Right renal pelvis (tissue), 4 donors: ENCODE data around the gene FRY. TPM values are rescaled to one million over a fixed set of nuclear protein-coding genes. Genes with fewer than 3 reads are reported as not detected.

Experiments
- DNase-seq, 4 donors: peaks; one replicate each; pipeline ENCODE4 v3.0.0-alpha.2; 2013; ENCODE audit warnings: low read depth in 4 of 4, low spot score in 3 of 4, missing footprints in 1 of 4
- polyA plus RNA-seq, 4 donors: library from polyadenylated mRNA; unstranded; fragments of 120-200 nt; gene quantifications; one replicate each; pipeline ENCODE4 v1.2.1, GENCODE V29; 2013; ENCODE audit not compliant: insufficient read length in 4 of 4

FRY gene
- polyA plus RNA-seq, 4 donors = 43.5 to 61.3 (median 46.2) TPM

DNA sequence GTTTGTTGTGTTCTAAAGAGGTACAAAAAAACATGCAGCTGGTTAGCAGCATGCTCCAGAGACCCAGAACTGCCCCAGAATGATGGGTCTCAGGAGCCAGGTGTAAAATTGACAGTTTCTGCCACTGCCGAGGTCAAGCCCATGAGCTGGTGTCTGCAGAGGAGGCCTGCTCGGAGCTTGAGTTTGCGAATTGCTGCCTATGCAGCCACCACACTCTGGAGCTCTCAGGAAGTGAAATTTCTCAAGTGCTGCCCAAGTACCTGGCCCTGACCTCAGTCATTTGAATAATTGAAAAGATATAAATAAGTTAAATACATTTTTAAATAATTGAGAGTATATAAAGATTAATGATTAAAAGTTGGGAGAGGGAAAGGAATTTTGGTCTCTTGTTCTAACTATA lies 217.2 kb downstream of the FRY start:
- no peak for DNase-seq

- DNase-seq = no peak
Measured at GRCh38 chr13:32252812-32253438, 221.4 kb downstream of the FRY start.

- no peak for DNase-seq
Measured at GRCh38 chr13:32253911-32254399, 222.4 kb downstream of the FRY start.

DNA sequence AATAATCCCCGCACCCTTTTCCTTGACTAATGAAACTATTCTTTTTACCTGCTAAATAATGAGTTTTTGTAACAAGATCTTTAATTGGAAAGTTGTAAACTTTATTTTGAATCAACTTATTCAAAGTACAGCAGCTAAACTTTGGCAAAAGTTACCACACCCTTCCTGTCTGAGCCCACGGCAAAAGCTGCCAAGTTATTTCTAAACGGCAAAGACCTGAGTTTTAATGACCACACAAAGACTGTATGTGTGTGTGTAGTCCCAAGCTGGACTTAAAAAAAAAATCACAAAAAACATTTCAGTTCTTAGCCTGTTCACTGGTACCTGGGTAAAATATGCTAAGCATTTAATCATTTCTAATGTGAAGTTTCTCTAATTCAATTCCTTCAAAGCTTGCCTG lies 222.8 kb downstream of the FRY start:
- no peak for DNase-seq

GRCh38 chr13:32254916-32255723 lies 223.5 kb downstream of the FRY start:
- no peak for DNase-seq

DNA sequence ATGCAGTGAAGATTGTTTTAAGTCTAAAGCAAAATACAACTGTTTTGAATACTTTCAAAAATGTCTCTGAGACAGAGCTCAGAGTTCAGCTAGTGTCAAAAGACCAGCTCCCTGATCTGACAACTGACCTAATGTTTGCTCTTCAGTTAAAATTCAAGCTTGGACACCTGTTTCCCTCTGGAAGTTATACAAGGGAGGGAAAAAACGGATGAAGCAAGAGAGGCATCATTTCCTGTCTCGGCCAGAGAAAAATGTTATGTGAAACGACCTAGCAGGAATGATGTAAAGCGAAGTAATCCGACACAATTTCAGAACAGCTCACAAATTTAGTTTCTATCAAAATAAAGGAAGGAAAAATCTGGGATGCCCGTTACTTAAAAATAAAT lies 224.1 kb downstream of the FRY start:
- no peak for DNase-seq

- DNase-seq = no peak
Measured at GRCh38 chr13:32256243-32256642, 224.7 kb downstream of the FRY start.

DNA sequence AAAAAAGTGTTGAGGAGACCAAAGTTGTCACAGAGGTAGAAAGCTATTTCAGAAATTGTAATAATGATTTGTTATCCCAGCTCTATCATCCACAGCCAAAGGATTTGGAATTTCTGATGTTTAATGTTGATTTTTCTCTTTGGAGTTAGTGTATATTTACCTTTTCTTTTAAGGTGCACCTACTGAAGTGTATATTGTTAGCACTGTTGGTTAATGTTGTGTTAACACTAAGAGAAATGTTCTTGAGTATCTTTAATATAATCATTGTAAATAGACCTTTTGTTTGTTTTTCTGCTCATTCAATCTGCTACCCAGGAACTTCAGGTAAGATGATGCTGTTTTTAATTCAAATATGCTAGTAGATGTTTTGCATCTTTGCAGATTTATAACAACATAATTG lies 226.1 kb downstream of the FRY start:
- no peak for DNase-seq

- no peak for DNase-seq
Measured at GRCh38 chr13:32259116-32259515, 227.5 kb downstream of the FRY start.

DNA sequence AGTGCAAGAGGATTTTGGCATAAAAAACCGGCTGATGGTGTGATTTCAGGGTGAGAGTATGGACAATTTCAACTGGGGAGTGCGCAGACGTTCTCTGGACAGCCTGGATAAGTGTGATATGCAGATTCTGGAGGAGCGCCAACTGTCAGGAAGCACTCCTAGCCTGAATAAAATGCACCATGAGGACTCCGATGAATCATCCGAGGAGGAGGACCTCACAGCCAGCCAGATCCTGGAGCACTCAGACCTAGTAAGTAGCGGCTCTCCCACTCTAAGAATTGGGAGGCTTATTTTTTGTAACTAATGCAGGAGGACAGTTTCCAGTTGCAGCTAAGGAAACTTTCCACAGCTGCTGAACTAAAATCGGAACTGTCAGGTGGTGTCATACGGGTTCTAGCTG lies 230.0 kb downstream of the FRY start:
- no peak for DNase-seq

DNA sequence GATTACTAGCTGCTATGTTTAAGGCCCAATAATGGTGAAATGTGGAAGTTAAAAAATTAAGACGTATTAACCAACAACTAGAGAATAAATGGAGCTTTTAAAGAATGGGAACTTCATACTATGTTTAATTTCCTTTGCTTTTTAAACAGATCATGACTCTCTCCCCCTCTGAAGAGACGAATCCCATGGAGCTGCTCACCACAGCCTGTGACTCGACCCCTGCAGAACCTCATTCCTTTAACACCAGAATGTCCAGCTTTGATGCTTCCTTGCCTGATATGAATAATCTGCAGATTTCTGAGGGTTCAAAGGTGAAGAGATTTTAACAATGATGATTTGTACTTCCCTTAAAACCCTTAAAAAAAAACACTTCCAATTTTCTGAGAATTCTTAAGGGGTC lies 230.6 kb downstream of the FRY start:
- DNase-seq = no peak

- no peak for DNase-seq
Measured at GRCh38 chr13:32262619-32263018, 231.0 kb downstream of the FRY start.

DNA sequence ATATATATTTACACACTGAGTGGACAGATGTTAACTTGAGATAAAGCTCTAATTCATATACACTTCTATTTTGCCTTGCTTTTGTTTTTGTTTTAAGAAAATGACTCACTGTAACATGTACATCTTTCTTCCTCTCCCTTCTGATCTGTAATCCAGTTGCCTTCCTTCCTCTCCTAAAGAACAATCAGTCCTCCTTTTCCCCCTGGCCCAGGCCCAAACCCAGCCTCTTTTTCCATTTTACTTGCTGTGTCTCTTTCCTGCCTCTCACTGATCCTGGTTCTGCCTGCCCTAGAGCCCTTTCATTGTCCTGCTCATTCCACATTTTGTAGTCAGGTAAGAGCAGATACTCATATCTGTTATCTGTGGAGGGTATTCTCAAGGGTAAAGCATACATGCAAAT lies 232.8 kb downstream of the FRY start:
- DNase-seq = no peak

GRCh38 chr13:32265726-32266125 lies 234.2 kb downstream of the FRY start:
- no peak for DNase-seq

GRCh38 chr13:32266130-32266529 lies 234.6 kb downstream of the FRY start:
- DNase-seq = no peak

GRCh38 chr13:32267836-32268439 lies 236.4 kb downstream of the FRY start:
- no peak for DNase-seq

DNA sequence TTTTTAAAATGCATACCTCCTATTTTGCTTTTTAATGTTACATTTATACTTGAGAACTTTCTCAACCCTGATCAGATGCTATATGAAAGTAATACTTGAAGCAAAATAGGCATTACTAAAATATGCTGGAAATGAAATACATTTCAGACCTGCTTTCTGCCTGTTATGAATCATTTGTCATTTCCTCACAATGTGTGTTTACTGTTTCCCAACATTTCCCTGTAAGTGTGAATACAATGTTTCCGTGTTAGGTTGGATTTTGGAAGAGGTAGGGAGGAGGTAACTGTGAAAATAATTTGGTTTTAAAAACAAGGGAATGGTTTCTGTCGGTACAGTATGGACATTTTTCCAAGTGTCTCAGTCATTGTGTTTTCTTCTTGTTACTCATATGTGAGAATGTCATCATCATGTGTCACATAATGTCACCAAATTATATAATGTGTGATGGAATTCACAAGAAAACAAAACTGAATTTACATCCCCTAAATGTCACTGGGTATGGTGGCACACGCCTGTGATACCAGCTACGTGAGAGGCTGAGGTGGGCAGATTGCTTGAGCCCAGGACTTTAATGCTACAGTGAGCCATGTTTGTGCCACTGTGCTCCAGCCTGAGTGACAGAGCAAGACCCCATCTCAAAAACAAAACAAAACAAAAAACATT lies 240.6 kb downstream of the FRY start:
- no peak for DNase-seq

GRCh38 chr13:32277839-32278238 lies 246.3 kb downstream of the FRY start:
- DNase-seq = no peak

DNA sequence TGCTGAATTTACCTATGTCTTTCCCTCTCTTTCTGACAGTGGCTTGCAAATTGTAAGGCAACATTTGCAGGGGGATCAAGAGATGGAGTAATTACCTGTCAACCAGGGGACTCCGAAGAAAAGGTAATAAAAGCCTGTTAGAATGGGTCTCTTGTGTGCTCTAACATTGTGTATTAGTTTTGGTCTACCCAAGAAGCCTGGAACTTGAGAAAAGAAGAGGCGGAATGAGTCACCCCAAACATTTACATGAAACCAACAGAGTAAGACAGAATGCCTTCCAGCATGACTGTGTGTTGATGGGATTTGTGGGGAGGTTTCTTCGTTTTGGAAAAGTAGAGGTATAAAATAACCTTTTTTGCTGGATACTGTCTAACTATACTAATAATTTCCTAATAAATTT lies 246.9 kb downstream of the FRY start:
- DNase-seq = no peak

GRCh38 chr13:32281096-32281495 lies 249.5 kb downstream of the FRY start:
- DNase-seq = no peak

- no peak for DNase-seq
Measured at GRCh38 chr13:32282096-32282711, 250.6 kb downstream of the FRY start.
